Ascending aorta (tissue), 2 donors: ENCODE results near the gene NCDN. TPM values are rescaled to one million over a fixed set of nuclear protein-coding genes. Genes with fewer than 3 reads are reported as not detected.

Experiments used
- DNase-seq, 2 donors: peaks; one replicate each; pipeline ENCODE4 v3.0.0-alpha.2; 2019; ENCODE audit warnings: low spot score in 2 of 2
- H3K27ac ChIP-seq, 2 donors: fragments of 200-600 bp; sonication (generic); one replicate each; pipeline ENCODE4 v1.5.1; 2016 to 2017; ENCODE audit warnings: mild to moderate bottlenecking in 1 of 2
- H3K27me3 ChIP-seq: fragments of 200-600 bp; sonication (generic); one replicate; pipeline ENCODE4 v1.5.1; 2017
- H3K36me3 ChIP-seq, 2 donors: fragments of 200-600 bp; sonication (generic); one replicate each; pipeline ENCODE4 v1.5.1; 2016
- H3K4me1 ChIP-seq, 2 donors: fragments of 200-600 bp; sonication (generic); one replicate each; pipeline ENCODE4 v1.5.1; 2016 to 2017; ENCODE audit warnings: mild to moderate bottlenecking in 1 of 2
- H3K4me3 ChIP-seq, 2 donors: fragments of 200-600 bp; sonication (generic); one replicate each; pipeline ENCODE4 v1.5.1; 2016 to 2017; ENCODE audit warnings: mild to moderate bottlenecking in 1 of 2
- H3K9me3 ChIP-seq, 2 donors: fragments of 200-600 bp; sonication (generic); one replicate each; pipeline ENCODE4 v1.5.1; 2016
- intact Hi-C: fragments of 100-400 bp; cut with DNase I; formaldehyde crosslinking; loops from one replicate; pipeline ENCODE4 v1.15.1; 2023
- total RNA-seq: library from RNA; depleted of rRNA; stranded (reverse); fragments of >200 nt; gene quantifications from one replicate; pipeline ENCODE4 v1.1.0, GENCODE V29; 2016
- TF ChIP-seq, protein P1 (sequence below), 3 experiments: fragments of 200-600 bp in 2 of 3; fragments of 450-650 bp in 1 of 3; sonication (generic) in 2 of 3; IDR thresholded peaks; one replicate each; pipeline ENCODE4 v1.5.1; 2016 to 2019; ENCODE audit warnings: antibody characterized with exemption in 3 of 3, mild to moderate bottlenecking in 1 of 3, moderate library complexity in 1 of 3

NCDN gene, protein sequence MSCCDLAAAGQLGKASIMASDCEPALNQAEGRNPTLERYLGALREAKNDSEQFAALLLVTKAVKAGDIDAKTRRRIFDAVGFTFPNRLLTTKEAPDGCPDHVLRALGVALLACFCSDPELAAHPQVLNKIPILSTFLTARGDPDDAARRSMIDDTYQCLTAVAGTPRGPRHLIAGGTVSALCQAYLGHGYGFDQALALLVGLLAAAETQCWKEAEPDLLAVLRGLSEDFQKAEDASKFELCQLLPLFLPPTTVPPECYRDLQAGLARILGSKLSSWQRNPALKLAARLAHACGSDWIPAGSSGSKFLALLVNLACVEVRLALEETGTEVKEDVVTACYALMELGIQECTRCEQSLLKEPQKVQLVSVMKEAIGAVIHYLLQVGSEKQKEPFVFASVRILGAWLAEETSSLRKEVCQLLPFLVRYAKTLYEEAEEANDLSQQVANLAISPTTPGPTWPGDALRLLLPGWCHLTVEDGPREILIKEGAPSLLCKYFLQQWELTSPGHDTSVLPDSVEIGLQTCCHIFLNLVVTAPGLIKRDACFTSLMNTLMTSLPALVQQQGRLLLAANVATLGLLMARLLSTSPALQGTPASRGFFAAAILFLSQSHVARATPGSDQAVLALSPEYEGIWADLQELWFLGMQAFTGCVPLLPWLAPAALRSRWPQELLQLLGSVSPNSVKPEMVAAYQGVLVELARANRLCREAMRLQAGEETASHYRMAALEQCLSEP
- 20.1 TPM for total RNA-seq

DNA sequence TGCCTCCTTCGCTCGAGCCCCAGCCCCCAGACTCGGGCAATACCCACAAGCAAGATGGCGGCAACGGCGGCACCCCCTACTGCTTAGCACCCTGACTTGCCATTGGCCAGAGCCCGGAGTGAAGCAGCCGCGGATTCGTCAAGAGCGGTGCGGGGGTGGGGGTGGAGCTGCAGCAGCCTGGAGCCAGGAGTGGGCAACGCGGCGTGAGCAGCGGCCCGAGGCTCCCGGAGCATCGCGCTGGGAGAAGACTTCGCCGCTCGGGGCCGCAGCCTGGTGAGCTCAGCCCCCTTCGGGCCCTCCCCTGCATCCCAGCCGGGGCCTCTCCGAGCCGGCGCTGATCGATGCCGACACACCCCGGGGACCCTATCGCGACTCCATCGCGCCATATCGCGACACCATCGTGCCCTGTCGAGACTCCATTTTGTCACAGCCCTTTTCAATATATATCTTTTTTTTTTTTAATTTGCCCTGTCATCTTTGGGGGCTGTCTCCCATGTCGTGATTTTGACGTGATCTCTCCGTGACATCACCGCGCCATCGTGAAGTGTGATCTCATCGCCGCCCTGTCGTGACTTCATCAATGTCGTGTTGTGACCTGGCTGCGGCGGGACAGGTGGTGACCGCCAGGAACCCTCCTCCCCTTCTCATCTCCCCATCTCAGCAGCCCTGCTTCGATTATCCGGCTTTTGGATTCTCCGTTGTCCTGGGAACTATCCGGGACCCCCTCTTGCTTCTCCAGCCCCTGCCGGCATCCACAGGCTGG is at the start of gene NCDN:
Gene NCDN (plus strand): TSS at position 189 of the 763 bp plus-strand sequence. CDS start 392 bp downstream, at position 581.
- H3K4me1 ChIP-seq = peaks cover 4 to 46% of the 10 kb centered on the region in 2 donors
- no peaks in the 10 kb centered on the region for H3K9me3 ChIP-seq
- peaks cover 4 to 20% of the 10 kb centered on the region in 2 donors for H3K36me3 ChIP-seq
- peak within 1 kb of the TSS; percentile 85 to 98 for H3K4me3 ChIP-seq
- peak within 1 kb of the TSS; percentile 95 to 97 for H3K27ac ChIP-seq
- peak; percentile 91 to 99 for DNase-seq
- H3K27me3 ChIP-seq = no peaks in the 10 kb centered on the region
- TF ChIP-seq, protein P1, sequence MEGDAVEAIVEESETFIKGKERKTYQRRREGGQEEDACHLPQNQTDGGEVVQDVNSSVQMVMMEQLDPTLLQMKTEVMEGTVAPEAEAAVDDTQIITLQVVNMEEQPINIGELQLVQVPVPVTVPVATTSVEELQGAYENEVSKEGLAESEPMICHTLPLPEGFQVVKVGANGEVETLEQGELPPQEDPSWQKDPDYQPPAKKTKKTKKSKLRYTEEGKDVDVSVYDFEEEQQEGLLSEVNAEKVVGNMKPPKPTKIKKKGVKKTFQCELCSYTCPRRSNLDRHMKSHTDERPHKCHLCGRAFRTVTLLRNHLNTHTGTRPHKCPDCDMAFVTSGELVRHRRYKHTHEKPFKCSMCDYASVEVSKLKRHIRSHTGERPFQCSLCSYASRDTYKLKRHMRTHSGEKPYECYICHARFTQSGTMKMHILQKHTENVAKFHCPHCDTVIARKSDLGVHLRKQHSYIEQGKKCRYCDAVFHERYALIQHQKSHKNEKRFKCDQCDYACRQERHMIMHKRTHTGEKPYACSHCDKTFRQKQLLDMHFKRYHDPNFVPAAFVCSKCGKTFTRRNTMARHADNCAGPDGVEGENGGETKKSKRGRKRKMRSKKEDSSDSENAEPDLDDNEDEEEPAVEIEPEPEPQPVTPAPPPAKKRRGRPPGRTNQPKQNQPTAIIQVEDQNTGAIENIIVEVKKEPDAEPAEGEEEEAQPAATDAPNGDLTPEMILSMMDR (IDR thresholded peaks at IDR 0.05) = no peak
- intact Hi-C loops = loop anchor here (2.0 to 5.0 kb wide), 6 partner anchors 19 to 365 kb away; partner anchors contain the start of genes C1orf216, PSMB2 and SFPQ

DNA sequence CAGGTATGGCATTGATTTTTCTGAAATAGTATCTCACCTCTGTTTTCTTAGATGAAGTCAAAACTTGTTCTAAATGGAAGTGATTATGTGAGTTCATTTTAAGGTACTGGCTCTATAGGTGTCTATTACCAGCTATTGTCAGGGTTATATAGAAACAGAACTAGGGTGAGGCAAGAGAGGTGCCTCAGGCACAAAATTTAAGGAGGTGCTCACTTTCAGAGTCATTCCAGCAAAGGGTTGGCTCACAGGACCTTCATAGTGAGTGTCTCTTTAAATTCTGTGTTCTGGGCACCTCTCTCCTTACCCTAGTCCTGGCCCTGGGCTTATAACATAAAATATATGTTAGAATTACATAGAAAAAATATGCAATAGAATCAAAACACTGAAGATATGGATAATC is 49.7 kb upstream of the NCDN start:
- no peak overlapping the region for H3K27ac ChIP-seq
- intact Hi-C loops = no loop called here
- H3K9me3 ChIP-seq = no peaks in the 10 kb centered on the region
- no peaks in the 10 kb centered on the region for H3K27me3 ChIP-seq
- H3K36me3 ChIP-seq = no peaks in the 10 kb centered on the region
- TF ChIP-seq, protein P1 (IDR thresholded peaks at IDR 0.05) = no peak
- H3K4me3 ChIP-seq = no peak overlapping the region
- H3K4me1 ChIP-seq = peaks cover 4 to 7% of the 10 kb centered on the region in 2 donors
- DNase-seq = no peak

DNA sequence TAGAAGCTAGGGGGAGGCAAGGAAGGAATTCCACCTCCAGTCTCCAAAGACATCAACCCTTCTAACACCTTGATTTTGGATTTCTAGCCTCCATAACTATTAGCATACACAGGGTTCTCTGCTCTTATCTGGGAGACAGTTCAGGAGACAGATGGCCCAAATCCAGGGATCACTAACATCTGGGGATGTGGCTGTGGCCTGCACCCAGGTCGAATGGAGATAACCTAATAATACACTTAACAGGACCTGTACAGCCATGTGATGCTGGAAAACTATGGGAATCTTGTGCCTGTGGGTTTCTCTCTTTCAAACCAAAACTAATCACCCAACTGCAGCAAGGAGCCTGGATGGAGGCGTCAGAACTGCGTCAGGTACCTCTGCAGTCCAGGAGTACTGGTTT is 48.0 kb upstream of the NCDN start:
- Histone ChIP-seq H3K9me3 (no peaks in the 10 kb centered on the region), H3K27ac (no peak overlapping the region), H3K27me3 (no peaks in the 10 kb centered on the region), H3K4me1 (peaks cover 4 to 7% of the 10 kb centered on the region in 2 donors), H3K36me3 (no peaks in the 10 kb centered on the region), H3K4me3 (no peak overlapping the region)
- TF ChIP-seq, protein P1 (IDR thresholded peaks at IDR 0.05) = no peak
- intact Hi-C loops = no loop called here
- no peak for DNase-seq

DNA sequence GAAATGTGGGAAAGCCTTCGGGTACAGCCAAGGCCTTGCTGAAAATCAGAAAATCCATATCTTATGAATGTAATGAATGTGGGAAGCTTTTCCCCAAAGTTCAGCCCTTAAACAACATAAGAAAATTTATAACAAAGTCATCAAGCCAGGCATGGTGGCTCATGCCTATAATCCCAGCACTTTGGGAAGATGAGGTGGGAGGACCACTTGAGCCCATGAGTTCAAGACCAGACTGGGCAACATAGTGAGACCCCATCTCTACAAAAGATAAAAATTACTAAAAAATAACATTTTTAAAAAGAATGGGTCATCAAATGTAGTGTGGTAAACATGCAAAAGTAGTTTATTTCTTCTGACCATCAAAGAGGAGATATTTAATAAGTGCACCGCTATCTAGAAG is 46.3 kb upstream of the NCDN start:
- Histone ChIP-seq H3K27ac (no peak overlapping the region), H3K4me3 (no peak overlapping the region), H3K36me3 (no peaks in the 10 kb centered on the region), H3K4me1 (peaks cover 3 to 4% of the 10 kb centered on the region in 2 donors), H3K27me3 (no peaks in the 10 kb centered on the region), H3K9me3 (peaks cover 0 to 2% of the 10 kb centered on the region in 2 donors)
- intact Hi-C loops = no loop called here
- TF ChIP-seq, protein P1 (IDR thresholded peaks at IDR 0.05) = no peak
- DNase-seq = no peak

- no peak overlapping the region for H3K27ac ChIP-seq
- no peaks in the 10 kb centered on the region for H3K27me3 ChIP-seq
- TF ChIP-seq, protein P1 (IDR thresholded peaks at IDR 0.05) = no peak
- H3K4me3 ChIP-seq = no peak overlapping the region
- H3K4me1 ChIP-seq = no peaks in the 10 kb centered on the region
- H3K36me3 ChIP-seq = no peaks in the 10 kb centered on the region
- H3K9me3 ChIP-seq = peaks cover 2 to 11% of the 10 kb centered on the region in 2 donors
- intact Hi-C loops = no loop called here
- no peak for DNase-seq
These were observed 39.4 kb upstream of the NCDN start for GRCh38 chr1:35518183-35518582.
